WTC11 (cell line): ENCODE measurements around the gene MEGF9. TPM values are rescaled to one million over a fixed set of nuclear protein-coding genes. Genes with fewer than 3 reads are reported as not detected.

Experiments used
- ATAC-seq: fragments of 200-7000 bp; cut with Tn5 transposase; 2 replicates; pipeline ENCODE4 v1.10.0; 2021; ENCODE audit warnings: mild to moderate bottlenecking, moderate library complexity
- CTCF ChIA-PET: fragments of 300-600 bp; sonication (Branson Sonifier 250); formaldehyde crosslinking; loops from one replicate; lab custom pipeline; 2021; ENCODE audit warnings: antibody characterized with exemption; lab: Charles Lee
- POLR2A ChIA-PET: fragments of 350-600 bp; sonication (Branson Sonifier 250); formaldehyde crosslinking; loops from one replicate; lab custom pipeline; 2021; ENCODE audit warnings: antibody characterized with exemption; lab: Charles Lee
- DNase-seq: peaks from one replicate; pipeline ENCODE4 v3.0.0; 2021; ENCODE audit warnings: low spot score
- H3K27ac Mint-ChIP-seq: 2 replicates; pipeline ENCODE4 v1.8.0; 2021; ENCODE audit warnings: mixed read lengths
- H3K27me3 Mint-ChIP-seq: 2 replicates; pipeline ENCODE4 v1.8.0; 2021; ENCODE audit warnings: low read depth, mild to moderate bottlenecking, moderate library complexity, mixed read lengths
- H3K36me3 Mint-ChIP-seq: 2 replicates; pipeline ENCODE4 v1.8.0; 2021; ENCODE audit warnings: mixed read lengths
- H3K4me1 Mint-ChIP-seq: 2 replicates; pipeline ENCODE4 v1.8.0; 2022; ENCODE audit warnings: mixed read lengths
- H3K4me3 Mint-ChIP-seq: 2 replicates; pipeline ENCODE4 v1.8.0; 2021; ENCODE audit warnings: mild to moderate bottlenecking, moderate library complexity, mixed read lengths
- H3K9me3 Mint-ChIP-seq: 2 replicates; pipeline ENCODE4 v1.8.0; 2021; ENCODE audit warnings: mixed read lengths
- CBFB ChIP-seq: sonication (generic); formaldehyde crosslinking; IDR thresholded peaks from 2 replicates; pipeline ENCODE4 v1.8.1; 2022; ENCODE audit warnings: mild to moderate bottlenecking, low read depth, missing genetic modification reagents
- CREB1 ChIP-seq: sonication (generic); formaldehyde crosslinking; IDR thresholded peaks from 2 replicates; pipeline ENCODE4 v1.8.0; 2023; ENCODE audit warnings: mild to moderate bottlenecking, missing genetic modification reagents
- JAZF1 ChIP-seq: fragments of 250-450 bp; sonication (Bioruptor Pico); IDR thresholded peaks from 2 replicates; pipeline ENCODE4 v1.9.0; 2021; ENCODE audit warnings: moderate library complexity, mild to moderate bottlenecking, inconsistent platforms
- NR3C1 ChIP-seq: sonication (generic); formaldehyde crosslinking; conservative IDR thresholded peaks from 2 replicates; pipeline ENCODE4 v1.8.1; 2023; ENCODE audit warnings: low read depth, mild to moderate bottlenecking, missing genetic modification reagents
- RELA ChIP-seq: sonication (generic); formaldehyde crosslinking; IDR thresholded peaks from 2 replicates; pipeline ENCODE4 v1.8.1; 2022; ENCODE audit warnings: missing genetic modification reagents, mild to moderate bottlenecking, borderline replicate concordance
- RORB ChIP-seq: fragments of 250-450 bp; sonication (Bioruptor Pico); IDR thresholded peaks from 2 replicates; pipeline ENCODE4 v1.9.0; 2021; ENCODE audit warnings: mild to moderate bottlenecking
- ZNF121 ChIP-seq: sonication (generic); formaldehyde crosslinking; IDR thresholded peaks from 2 replicates; pipeline ENCODE4 v1.8.0; 2023; ENCODE audit warnings: missing genetic modification reagents
- ZNF317 ChIP-seq: sonication (generic); formaldehyde crosslinking; IDR thresholded peaks from 2 replicates; pipeline ENCODE4 v1.8.1; 2023; ENCODE audit warnings: low read depth, mild to moderate bottlenecking, moderate library complexity, missing genetic modification reagents, borderline replicate concordance
- total RNA-seq: library from RNA; stranded (reverse); gene quantifications from 3 replicates; pipeline ENCODE4 v1.2.3, GENCODE V29; 2021
- TF ChIP-seq, protein P1 (sequence below): sonication (generic); formaldehyde crosslinking; IDR thresholded peaks from 2 replicates; pipeline ENCODE4 v1.8.1; 2023; ENCODE audit warnings: mild to moderate bottlenecking, missing genetic modification reagents, moderate library complexity
- TF ChIP-seq, protein P2 (sequence below): sonication (generic); formaldehyde crosslinking; conservative IDR thresholded peaks from 2 replicates; pipeline ENCODE4 v1.8.1; 2023; ENCODE audit warnings: mild to moderate bottlenecking, low read depth, missing genetic modification reagents, moderate library complexity
- TF ChIP-seq, protein P3 (sequence below): sonication (generic); formaldehyde crosslinking; IDR thresholded peaks from 2 replicates; pipeline ENCODE4 v1.8.0; 2022; ENCODE audit warnings: mild to moderate bottlenecking, missing genetic modification reagents
- TF ChIP-seq, protein P4 (sequence below): sonication (generic); formaldehyde crosslinking; IDR thresholded peaks from 2 replicates; pipeline ENCODE4 v1.8.1; 2023; ENCODE audit warnings: mild to moderate bottlenecking, missing genetic modification reagents
- TF ChIP-seq, protein P5 (sequence below): sonication (generic); formaldehyde crosslinking; IDR thresholded peaks from 2 replicates; pipeline ENCODE4 v1.8.1; 2023; ENCODE audit warnings: mild to moderate bottlenecking, missing genetic modification reagents
- TF ChIP-seq, protein P6 (sequence below): sonication (generic); formaldehyde crosslinking; IDR thresholded peaks from 2 replicates; pipeline ENCODE4 v1.8.0; 2023; ENCODE audit warnings: missing genetic modification reagents
- TF ChIP-seq, protein P7 (sequence below): sonication (generic); formaldehyde crosslinking; IDR thresholded peaks from 2 replicates; pipeline ENCODE4 v1.8.0; 2022; ENCODE audit warnings: missing genetic modification reagents

Gene MEGF9
- total RNA-seq, 1 experiment from 2014 or later = 0.92 TPM

DNA sequence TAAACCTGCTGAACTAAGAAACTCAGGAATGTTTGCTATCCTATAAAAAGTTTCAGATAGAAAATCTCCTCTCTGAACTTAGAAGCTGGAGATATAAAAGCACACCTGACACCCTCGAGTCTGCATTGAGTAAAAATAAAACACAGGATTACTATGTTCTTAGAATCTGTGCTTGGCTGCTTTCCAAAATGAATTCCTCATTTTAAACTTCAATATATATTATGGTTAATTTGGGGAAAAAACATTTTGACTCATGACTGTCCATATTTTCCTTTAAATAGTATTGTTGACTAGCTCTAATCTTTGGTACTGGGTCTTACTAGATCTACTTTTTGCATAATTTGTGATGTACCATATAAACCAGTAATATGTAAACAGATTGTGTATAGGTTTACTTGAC, 42.3 kb upstream of the MEGF9 start:
- POLR2A ChIA-PET = no interaction called here
- ATAC-seq = no peak
- CTCF ChIA-PET = interaction anchor here (1.2 to 2.3 kb wide), 13 partner anchors 17 to 304 kb away, joined by 3 to 23 read pairs (median 6); partner anchors contain the start of gene FBXW2
- Mint-ChIP-seq H3K36me3 (peaks cover 7% of the 10 kb centered on the region; the same call in 1 of the 2 replicates), H3K9me3 (no peaks in the 10 kb centered on the region), H3K4me3 (no peak overlapping the region), H3K27me3 (no peaks in the 10 kb centered on the region), H3K27ac (no peak overlapping the region), H3K4me1 (no peaks in the 10 kb centered on the region)
- TF ChIP-seq, protein P1, sequence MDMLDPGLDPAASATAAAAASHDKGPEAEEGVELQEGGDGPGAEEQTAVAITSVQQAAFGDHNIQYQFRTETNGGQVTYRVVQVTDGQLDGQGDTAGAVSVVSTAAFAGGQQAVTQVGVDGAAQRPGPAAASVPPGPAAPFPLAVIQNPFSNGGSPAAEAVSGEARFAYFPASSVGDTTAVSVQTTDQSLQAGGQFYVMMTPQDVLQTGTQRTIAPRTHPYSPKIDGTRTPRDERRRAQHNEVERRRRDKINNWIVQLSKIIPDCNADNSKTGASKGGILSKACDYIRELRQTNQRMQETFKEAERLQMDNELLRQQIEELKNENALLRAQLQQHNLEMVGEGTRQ (CRISPR knock-in tag) = no peak
- TF ChIP-seq, protein P2, sequence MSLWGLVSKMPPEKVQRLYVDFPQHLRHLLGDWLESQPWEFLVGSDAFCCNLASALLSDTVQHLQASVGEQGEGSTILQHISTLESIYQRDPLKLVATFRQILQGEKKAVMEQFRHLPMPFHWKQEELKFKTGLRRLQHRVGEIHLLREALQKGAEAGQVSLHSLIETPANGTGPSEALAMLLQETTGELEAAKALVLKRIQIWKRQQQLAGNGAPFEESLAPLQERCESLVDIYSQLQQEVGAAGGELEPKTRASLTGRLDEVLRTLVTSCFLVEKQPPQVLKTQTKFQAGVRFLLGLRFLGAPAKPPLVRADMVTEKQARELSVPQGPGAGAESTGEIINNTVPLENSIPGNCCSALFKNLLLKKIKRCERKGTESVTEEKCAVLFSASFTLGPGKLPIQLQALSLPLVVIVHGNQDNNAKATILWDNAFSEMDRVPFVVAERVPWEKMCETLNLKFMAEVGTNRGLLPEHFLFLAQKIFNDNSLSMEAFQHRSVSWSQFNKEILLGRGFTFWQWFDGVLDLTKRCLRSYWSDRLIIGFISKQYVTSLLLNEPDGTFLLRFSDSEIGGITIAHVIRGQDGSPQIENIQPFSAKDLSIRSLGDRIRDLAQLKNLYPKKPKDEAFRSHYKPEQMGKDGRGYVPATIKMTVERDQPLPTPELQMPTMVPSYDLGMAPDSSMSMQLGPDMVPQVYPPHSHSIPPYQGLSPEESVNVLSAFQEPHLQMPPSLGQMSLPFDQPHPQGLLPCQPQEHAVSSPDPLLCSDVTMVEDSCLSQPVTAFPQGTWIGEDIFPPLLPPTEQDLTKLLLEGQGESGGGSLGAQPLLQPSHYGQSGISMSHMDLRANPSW (CRISPR knock-in tag) = no peak
- TF ChIP-seq JAZF1 (CRISPR knock-in tag) = no peak
- TF ChIP-seq RELA (CRISPR knock-in tag) = no peak
- no peak for TF ChIP-seq ZNF317 (CRISPR knock-in tag)
- TF ChIP-seq, protein P3, sequence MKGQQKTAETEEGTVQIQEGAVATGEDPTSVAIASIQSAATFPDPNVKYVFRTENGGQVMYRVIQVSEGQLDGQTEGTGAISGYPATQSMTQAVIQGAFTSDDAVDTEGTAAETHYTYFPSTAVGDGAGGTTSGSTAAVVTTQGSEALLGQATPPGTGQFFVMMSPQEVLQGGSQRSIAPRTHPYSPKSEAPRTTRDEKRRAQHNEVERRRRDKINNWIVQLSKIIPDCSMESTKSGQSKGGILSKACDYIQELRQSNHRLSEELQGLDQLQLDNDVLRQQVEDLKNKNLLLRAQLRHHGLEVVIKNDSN (CRISPR knock-in tag) = no peak
- TF ChIP-seq, protein P4, sequence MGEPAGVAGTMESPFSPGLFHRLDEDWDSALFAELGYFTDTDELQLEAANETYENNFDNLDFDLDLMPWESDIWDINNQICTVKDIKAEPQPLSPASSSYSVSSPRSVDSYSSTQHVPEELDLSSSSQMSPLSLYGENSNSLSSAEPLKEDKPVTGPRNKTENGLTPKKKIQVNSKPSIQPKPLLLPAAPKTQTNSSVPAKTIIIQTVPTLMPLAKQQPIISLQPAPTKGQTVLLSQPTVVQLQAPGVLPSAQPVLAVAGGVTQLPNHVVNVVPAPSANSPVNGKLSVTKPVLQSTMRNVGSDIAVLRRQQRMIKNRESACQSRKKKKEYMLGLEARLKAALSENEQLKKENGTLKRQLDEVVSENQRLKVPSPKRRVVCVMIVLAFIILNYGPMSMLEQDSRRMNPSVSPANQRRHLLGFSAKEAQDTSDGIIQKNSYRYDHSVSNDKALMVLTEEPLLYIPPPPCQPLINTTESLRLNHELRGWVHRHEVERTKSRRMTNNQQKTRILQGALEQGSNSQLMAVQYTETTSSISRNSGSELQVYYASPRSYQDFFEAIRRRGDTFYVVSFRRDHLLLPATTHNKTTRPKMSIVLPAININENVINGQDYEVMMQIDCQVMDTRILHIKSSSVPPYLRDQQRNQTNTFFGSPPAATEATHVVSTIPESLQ (CRISPR knock-in tag) = no peak
- TF ChIP-seq CBFB (CRISPR knock-in tag) = no peak
- TF ChIP-seq NR3C1 = no peak
- TF ChIP-seq, protein P5, sequence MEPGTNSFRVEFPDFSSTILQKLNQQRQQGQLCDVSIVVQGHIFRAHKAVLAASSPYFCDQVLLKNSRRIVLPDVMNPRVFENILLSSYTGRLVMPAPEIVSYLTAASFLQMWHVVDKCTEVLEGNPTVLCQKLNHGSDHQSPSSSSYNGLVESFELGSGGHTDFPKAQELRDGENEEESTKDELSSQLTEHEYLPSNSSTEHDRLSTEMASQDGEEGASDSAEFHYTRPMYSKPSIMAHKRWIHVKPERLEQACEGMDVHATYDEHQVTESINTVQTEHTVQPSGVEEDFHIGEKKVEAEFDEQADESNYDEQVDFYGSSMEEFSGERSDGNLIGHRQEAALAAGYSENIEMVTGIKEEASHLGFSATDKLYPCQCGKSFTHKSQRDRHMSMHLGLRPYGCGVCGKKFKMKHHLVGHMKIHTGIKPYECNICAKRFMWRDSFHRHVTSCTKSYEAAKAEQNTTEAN (CRISPR knock-in tag) = no peak
- TF ChIP-seq, protein P6, sequence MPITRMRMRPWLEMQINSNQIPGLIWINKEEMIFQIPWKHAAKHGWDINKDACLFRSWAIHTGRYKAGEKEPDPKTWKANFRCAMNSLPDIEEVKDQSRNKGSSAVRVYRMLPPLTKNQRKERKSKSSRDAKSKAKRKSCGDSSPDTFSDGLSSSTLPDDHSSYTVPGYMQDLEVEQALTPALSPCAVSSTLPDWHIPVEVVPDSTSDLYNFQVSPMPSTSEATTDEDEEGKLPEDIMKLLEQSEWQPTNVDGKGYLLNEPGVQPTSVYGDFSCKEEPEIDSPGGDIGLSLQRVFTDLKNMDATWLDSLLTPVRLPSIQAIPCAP (CRISPR knock-in tag) = no peak
- TF ChIP-seq, protein P7, sequence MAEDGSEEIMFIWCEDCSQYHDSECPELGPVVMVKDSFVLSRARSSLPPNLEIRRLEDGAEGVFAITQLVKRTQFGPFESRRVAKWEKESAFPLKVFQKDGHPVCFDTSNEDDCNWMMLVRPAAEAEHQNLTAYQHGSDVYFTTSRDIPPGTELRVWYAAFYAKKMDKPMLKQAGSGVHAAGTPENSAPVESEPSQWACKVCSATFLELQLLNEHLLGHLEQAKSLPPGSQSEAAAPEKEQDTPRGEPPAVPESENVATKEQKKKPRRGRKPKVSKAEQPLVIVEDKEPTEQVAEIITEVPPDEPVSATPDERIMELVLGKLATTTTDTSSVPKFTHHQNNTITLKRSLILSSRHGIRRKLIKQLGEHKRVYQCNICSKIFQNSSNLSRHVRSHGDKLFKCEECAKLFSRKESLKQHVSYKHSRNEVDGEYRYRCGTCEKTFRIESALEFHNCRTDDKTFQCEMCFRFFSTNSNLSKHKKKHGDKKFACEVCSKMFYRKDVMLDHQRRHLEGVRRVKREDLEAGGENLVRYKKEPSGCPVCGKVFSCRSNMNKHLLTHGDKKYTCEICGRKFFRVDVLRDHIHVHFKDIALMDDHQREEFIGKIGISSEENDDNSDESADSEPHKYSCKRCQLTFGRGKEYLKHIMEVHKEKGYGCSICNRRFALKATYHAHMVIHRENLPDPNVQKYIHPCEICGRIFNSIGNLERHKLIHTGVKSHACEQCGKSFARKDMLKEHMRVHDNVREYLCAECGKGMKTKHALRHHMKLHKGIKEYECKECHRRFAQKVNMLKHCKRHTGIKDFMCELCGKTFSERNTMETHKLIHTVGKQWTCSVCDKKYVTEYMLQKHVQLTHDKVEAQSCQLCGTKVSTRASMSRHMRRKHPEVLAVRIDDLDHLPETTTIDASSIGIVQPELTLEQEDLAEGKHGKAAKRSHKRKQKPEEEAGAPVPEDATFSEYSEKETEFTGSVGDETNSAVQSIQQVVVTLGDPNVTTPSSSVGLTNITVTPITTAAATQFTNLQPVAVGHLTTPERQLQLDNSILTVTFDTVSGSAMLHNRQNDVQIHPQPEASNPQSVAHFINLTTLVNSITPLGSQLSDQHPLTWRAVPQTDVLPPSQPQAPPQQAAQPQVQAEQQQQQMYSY (CRISPR knock-in tag) = no peak
- no peak for TF ChIP-seq RORB
- no peak for TF ChIP-seq ZNF121
- no peak for TF ChIP-seq CREB1 (CRISPR knock-in tag)
- no peak for DNase-seq
